ENCODE measurements around the gene TAS1R1.

TAS1R1 gene

GRCh38 chr1:6603915-6604558 lies 48.9 kb downstream of the TAS1R1 start:
- DNase-seq (ENCODE audit: low read depth in 2 of 2) = no peak

- DNase-seq (ENCODE audit: low read depth in 2 of 2) = peak in 1 of 2 donors; percentile 4
Measured at GRCh38 chr1:6612641-6613360, 57.7 kb downstream of the TAS1R1 start.

- peak; percentile 99 to 100 for DNase-seq (ENCODE audit: low read depth in 2 of 2)
Measured at GRCh38 chr1:6613361-6614018, 58.4 kb downstream of the TAS1R1 start, which contains the start of gene PHF13. Gene PHF13, plus strand, starts transcription at chr1:6613731. Its CDS starts 336 bp downstream, at chr1:6614067.

GRCh38 chr1:6614019-6614928 lies 59.2 kb downstream of the TAS1R1 start:
- peak in 1 of 2 donors; percentile 57 for DNase-seq (ENCODE audit: low read depth in 2 of 2)

GRCh38 chr1:6614929-6615785 lies 60.0 kb downstream of the TAS1R1 start:
- peak in 1 of 2 donors; percentile 9 for DNase-seq (ENCODE audit: low read depth in 2 of 2)

- no peak for DNase-seq (ENCODE audit: low read depth in 2 of 2)
Measured at GRCh38 chr1:6619045-6619444, 63.9 kb downstream of the TAS1R1 start.

GRCh38 chr1:6621429-6622391 lies 66.6 kb downstream of the TAS1R1 start:
- no peak for DNase-seq (ENCODE audit: low read depth in 2 of 2)

GRCh38 chr1:6622396-6623152 lies 67.5 kb downstream of the TAS1R1 start:
- no peak for DNase-seq (ENCODE audit: low read depth in 2 of 2)

GRCh38 chr1:6623269-6623965 lies 68.3 kb downstream of the TAS1R1 start:
- no peak for DNase-seq (ENCODE audit: low read depth in 2 of 2)

- peak; percentile 75 to 76 for DNase-seq (ENCODE audit: low read depth in 2 of 2)
Measured at GRCh38 chr1:6624710-6625583, 69.8 kb downstream of the TAS1R1 start, which contains the start of gene THAP3. Gene THAP3, plus strand, starts transcription at chr1:6624868. Its CDS starts 351 bp downstream, at chr1:6625219.

- DNase-seq (ENCODE audit: low read depth in 2 of 2) = no peak
Measured at GRCh38 chr1:6625584-6626149, 70.6 kb downstream of the TAS1R1 start.

- DNase-seq (ENCODE audit: low read depth in 2 of 2) = no peak
Measured at GRCh38 chr1:6627031-6627430, 71.9 kb downstream of the TAS1R1 start.

- no peak for DNase-seq (ENCODE audit: low read depth in 2 of 2)
Measured at GRCh38 chr1:6627841-6628545, 72.9 kb downstream of the TAS1R1 start.

GRCh38 chr1:6628971-6629479 lies 73.9 kb downstream of the TAS1R1 start:
- DNase-seq (ENCODE audit: low read depth in 2 of 2) = no peak
